ENCODE data around the gene SDHB.

DNA sequence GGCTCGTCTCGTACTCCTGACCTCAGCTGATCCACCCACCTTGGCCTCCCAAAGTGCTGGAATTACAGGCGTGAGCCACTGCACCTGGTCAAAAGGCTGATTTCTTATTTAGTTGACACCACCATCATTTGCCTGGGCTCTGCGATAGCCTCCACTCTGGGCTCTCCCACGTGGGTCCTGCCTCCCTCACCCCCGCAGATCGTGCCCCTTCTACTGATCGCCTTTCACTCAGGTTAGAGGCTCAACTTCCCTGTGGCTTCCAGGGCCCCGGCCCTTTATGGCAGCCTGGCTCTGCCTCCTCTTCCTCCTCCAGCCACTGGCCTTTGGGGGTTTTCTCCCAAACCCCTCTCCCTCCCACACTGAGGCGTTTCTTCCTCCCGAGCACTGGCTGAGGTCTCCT lies 70.9 kb downstream of the SDHB start:
- no peak for TF ChIP-seq CTBP2 (IDR thresholded peaks at IDR 0.05; ENCODE audit: borderline replicate concordance, insufficient read depth, insufficient read length, low read length)
- no peak for TF ChIP-seq POLR2A (IDR thresholded peaks at IDR 0.05; ENCODE audit: control extremely low read depth in 1 of 2, low read depth in 2 of 2, low read length in 2 of 2)
- no peak for TF ChIP-seq RAD21 (IDR thresholded peaks at IDR 0.05 in 1 of 2, conservative IDR thresholded peaks at IDR 0.05 in 1 of 2; ENCODE audit: low read depth in 2 of 2, low read length in 2 of 2)
- no peak for TF ChIP-seq SUZ12 (IDR thresholded peaks at IDR 0.05; ENCODE audit: low read length)
- TF ChIP-seq TAF1 (IDR thresholded peaks at IDR 0.05; ENCODE audit: low read depth, low read length), result no peak
- TF ChIP-seq SIN3A (conservative IDR thresholded peaks at IDR 0.05 in 1 of 2, IDR thresholded peaks at IDR 0.05 in 1 of 2; ENCODE audit: low read depth in 1 of 2, low read length in 2 of 2), result no peak
- TF ChIP-seq YY1 (IDR thresholded peaks at IDR 0.05; ENCODE audit: low read depth, low read length), result no peak
- TF ChIP-seq, protein P1, sequence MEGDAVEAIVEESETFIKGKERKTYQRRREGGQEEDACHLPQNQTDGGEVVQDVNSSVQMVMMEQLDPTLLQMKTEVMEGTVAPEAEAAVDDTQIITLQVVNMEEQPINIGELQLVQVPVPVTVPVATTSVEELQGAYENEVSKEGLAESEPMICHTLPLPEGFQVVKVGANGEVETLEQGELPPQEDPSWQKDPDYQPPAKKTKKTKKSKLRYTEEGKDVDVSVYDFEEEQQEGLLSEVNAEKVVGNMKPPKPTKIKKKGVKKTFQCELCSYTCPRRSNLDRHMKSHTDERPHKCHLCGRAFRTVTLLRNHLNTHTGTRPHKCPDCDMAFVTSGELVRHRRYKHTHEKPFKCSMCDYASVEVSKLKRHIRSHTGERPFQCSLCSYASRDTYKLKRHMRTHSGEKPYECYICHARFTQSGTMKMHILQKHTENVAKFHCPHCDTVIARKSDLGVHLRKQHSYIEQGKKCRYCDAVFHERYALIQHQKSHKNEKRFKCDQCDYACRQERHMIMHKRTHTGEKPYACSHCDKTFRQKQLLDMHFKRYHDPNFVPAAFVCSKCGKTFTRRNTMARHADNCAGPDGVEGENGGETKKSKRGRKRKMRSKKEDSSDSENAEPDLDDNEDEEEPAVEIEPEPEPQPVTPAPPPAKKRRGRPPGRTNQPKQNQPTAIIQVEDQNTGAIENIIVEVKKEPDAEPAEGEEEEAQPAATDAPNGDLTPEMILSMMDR (IDR thresholded peaks at IDR 0.05; ENCODE audit: control extremely low read depth in 1 of 3, insufficient read depth in 1 of 3, low read depth in 1 of 3, low read length in 3 of 3), result no peak
- TF ChIP-seq CREB1 (IDR thresholded peaks at IDR 0.05), result no peak
